Caco-2 (cell line): ENCODE measurements around the gene MAP2K4. TPM values are rescaled to one million over a fixed set of nuclear protein-coding genes. Genes with fewer than 3 reads are reported as not detected.

Experiments used
- BruUV-seq: library from RNA; stranded (reverse); fragments of 400-500 nt; replicated peaks from 2 replicates; lab custom pipeline; 2021; lab: Mats Ljungman, UMichigan
- CTCF ChIA-PET: fragments of 300-600 bp; sonication (Branson Sonifier 250); formaldehyde crosslinking; loops from one replicate; lab custom pipeline; 2022; ENCODE audit warnings: antibody characterized with exemption; lab: Charles Lee
- POLR2A ChIA-PET: fragments of 300-600 bp; sonication (Branson Sonifier 250); formaldehyde crosslinking; loops from one replicate; lab custom pipeline; 2022; ENCODE audit warnings: antibody characterized with exemption; lab: Charles Lee
- DNase-seq, 2 experiments: peaks; one replicate each; pipeline versions ENCODE4 v3.0.0 to v3.0.0-alpha.2; 2020 to 2022
- H3K27me3 ChIP-seq: replicated peaks from 2 replicates; pipeline ENCODE4 v1.6.0; 2011; ENCODE audit warnings: low read length; ENCODE audit not compliant: control insufficient read depth, insufficient read depth
- H3K36me3 ChIP-seq: 2 replicates; pipeline ENCODE4 v1.5.1; 2011; ENCODE audit warnings: low read length; ENCODE audit not compliant: control insufficient read depth, insufficient read depth
- H3K4me1 ChIP-seq: fragments of 250-450 bp; sonication (Bioruptor Pico); 2 replicates; pipeline ENCODE4 v1.5.1; 2020; ENCODE audit warnings: mild to moderate bottlenecking
- H3K4me3 ChIP-seq: 2 replicates; pipeline ENCODE4 v1.5.1; 2011; ENCODE audit warnings: low read depth, mild to moderate bottlenecking, control low read depth, low read length
- H3K9me3 ChIP-seq: fragments of 250-450 bp; sonication (Bioruptor Pico); 2 replicates; pipeline ENCODE4 v1.5.1; 2020; ENCODE audit warnings: mild to moderate bottlenecking, moderate library complexity
- H3K27ac Mint-ChIP-seq: one replicate; pipeline ENCODE4 v1.8.0; 2022; ENCODE audit warnings: mixed read lengths; ENCODE audit not compliant: unreplicated experiment
- H3K27me3 Mint-ChIP-seq: one replicate; pipeline ENCODE4 v1.8.0; 2022; ENCODE audit warnings: mixed read lengths; ENCODE audit not compliant: insufficient read depth, unreplicated experiment
- H3K36me3 Mint-ChIP-seq: one replicate; pipeline ENCODE4 v1.8.0; 2022; ENCODE audit warnings: mild to moderate bottlenecking, mixed read lengths; ENCODE audit not compliant: insufficient read depth, unreplicated experiment
- H3K4me1 Mint-ChIP-seq: one replicate; pipeline ENCODE4 v1.8.0; 2022; ENCODE audit warnings: low read depth, mixed read lengths; ENCODE audit not compliant: unreplicated experiment
- H3K4me3 Mint-ChIP-seq: one replicate; pipeline ENCODE4 v1.8.0; 2022; ENCODE audit warnings: mild to moderate bottlenecking, moderate library complexity, mixed read lengths; ENCODE audit not compliant: unreplicated experiment
- H3K9me3 Mint-ChIP-seq: one replicate; pipeline ENCODE4 v1.8.0; 2022; ENCODE audit warnings: mixed read lengths; ENCODE audit not compliant: unreplicated experiment
- CTCF ChIP-seq, 2 experiments: fragments of 200-600 bp in 1 of 2; IDR thresholded peaks; 1 replicate in 1 of 2; 2 replicates in 1 of 2; pipeline versions ENCODE4 v1.5.1 to v1.8.0; 2011 to 2022; ENCODE audit warnings: antibody characterized with exemption in 1 of 2, control low read depth in 1 of 2, inconsistent platforms in 1 of 2, low read depth in 1 of 2, low read length in 1 of 2, mild to moderate bottlenecking in 1 of 2, moderate library complexity in 1 of 2; ENCODE audit not compliant: insufficient read depth in 1 of 2, severe bottlenecking in 1 of 2, unreplicated experiment in 1 of 2
- intact Hi-C: fragments of 100-400 bp; cut with micrococcal nuclease; formaldehyde crosslinking; loops from one replicate; pipeline ENCODE4 v1.10.0; 2022; ENCODE audit not compliant: unreplicated experiment
- total RNA-seq: library from RNA; stranded (reverse); gene quantifications from 2 replicates; pipeline ENCODE4 v1.2.3, GENCODE V29; 2022

MAP2K4 gene
- total RNA-seq, 1 experiment from 2014 or later = 20.9 TPM

GRCh38 chr17:12107905-12108304 lies 87.2 kb downstream of the MAP2K4 start:
- Histone ChIP-seq H3K36me3 (no peaks in the 10 kb centered on the region), H3K27me3 (no peaks in the 10 kb centered on the region), H3K9me3 (no peaks in the 10 kb centered on the region), H3K4me3 (no peak overlapping the region), H3K4me1 (no peaks in the 10 kb centered on the region)
- intact Hi-C loops = no loop called here
- ChIA-PET CTCF (no interaction called here), POLR2A (no interaction called here)
- Mint-ChIP-seq H3K36me3 (peaks cover 8% of the 10 kb centered on the region), H3K27ac (no peak overlapping the region), H3K9me3 (no peaks in the 10 kb centered on the region), H3K4me1 (peaks cover 7% of the 10 kb centered on the region), H3K4me3 (no peak overlapping the region), H3K27me3 (no peaks in the 10 kb centered on the region)
- no TSS peak for BruUV-seq
- DNase-seq = no peak
- TF ChIP-seq CTCF (IDR thresholded peaks at IDR 0.05; ENCODE audit: insufficient read depth in 1 of 2, low read depth in 1 of 2, low read length in 1 of 2, severe bottlenecking in 1 of 2, unreplicated experiment in 1 of 2) = no peak

- H3K4me3 ChIP-seq = no peak overlapping the region
- no peaks in the 10 kb centered on the region for H3K36me3 ChIP-seq
- H3K36me3 Mint-ChIP-seq = peaks cover 13% of the 10 kb centered on the region
- no peak overlapping the region for H3K27ac Mint-ChIP-seq
- no peaks in the 10 kb centered on the region for H3K27me3 Mint-ChIP-seq
- CTCF ChIA-PET = no interaction called here
- no peaks in the 10 kb centered on the region for H3K27me3 ChIP-seq
- H3K9me3 Mint-ChIP-seq = no peaks in the 10 kb centered on the region
- no peaks in the 10 kb centered on the region for H3K9me3 ChIP-seq
- no peaks in the 10 kb centered on the region for H3K4me1 ChIP-seq
- H3K4me3 Mint-ChIP-seq = no peak overlapping the region
- DNase-seq = no peak
- no peak for TF ChIP-seq CTCF (IDR thresholded peaks at IDR 0.05; ENCODE audit: insufficient read depth in 1 of 2, low read depth in 1 of 2, low read length in 1 of 2, severe bottlenecking in 1 of 2, unreplicated experiment in 1 of 2)
- POLR2A ChIA-PET = no interaction called here
- no TSS peak for BruUV-seq
- peaks cover 1% of the 10 kb centered on the region for H3K4me1 Mint-ChIP-seq
- intact Hi-C loops = no loop called here
Measured at GRCh38 chr17:12110906-12111305, 90.2 kb downstream of the MAP2K4 start.

GRCh38 chr17:12113156-12113555 lies 92.5 kb downstream of the MAP2K4 start:
- no peaks in the 10 kb centered on the region for H3K9me3 ChIP-seq
- intact Hi-C loops = no loop called here
- Mint-ChIP-seq H3K4me1 (no peaks in the 10 kb centered on the region), H3K9me3 (no peaks in the 10 kb centered on the region), H3K36me3 (peaks cover 13% of the 10 kb centered on the region), H3K4me3 (no peak overlapping the region), H3K27me3 (no peaks in the 10 kb centered on the region), H3K27ac (no peak overlapping the region)
- DNase-seq = no peak
- POLR2A ChIA-PET = no interaction called here
- CTCF ChIA-PET = no interaction called here
- no peak overlapping the region for H3K4me3 ChIP-seq
- H3K27me3 ChIP-seq = no peaks in the 10 kb centered on the region
- H3K36me3 ChIP-seq = no peaks in the 10 kb centered on the region
- no peak for TF ChIP-seq CTCF (IDR thresholded peaks at IDR 0.05; ENCODE audit: insufficient read depth in 1 of 2, low read depth in 1 of 2, low read length in 1 of 2, severe bottlenecking in 1 of 2, unreplicated experiment in 1 of 2)
- BruUV-seq = no TSS peak
- H3K4me1 ChIP-seq = no peaks in the 10 kb centered on the region
